Ishikawa (cell line): ENCODE results near the gene THSD7A.

ENCODE experiments used
- CEBPB ChIP-seq: IDR thresholded peaks from 2 replicates; pipeline ENCODE4 v1.6.1; 2012
- CREB1 ChIP-seq: IDR thresholded peaks from 2 replicates; pipeline ENCODE4 v1.6.1; 2012; ENCODE audit warnings: low read depth
- EGR1 ChIP-seq: IDR thresholded peaks from 2 replicates; pipeline ENCODE4 v1.6.1; 2012
- EP300 ChIP-seq: IDR thresholded peaks from 2 replicates; pipeline ENCODE4 v1.6.1; 2012; ENCODE audit warnings: borderline replicate concordance
- FOXM1 ChIP-seq: IDR thresholded peaks from 2 replicates; pipeline ENCODE4 v1.6.1; 2012; ENCODE audit warnings: low read depth, borderline replicate concordance
- NFIC ChIP-seq: IDR thresholded peaks from 2 replicates; pipeline ENCODE4 v1.6.1; 2012
- RAD21 ChIP-seq: IDR thresholded peaks from 2 replicates; pipeline ENCODE4 v1.6.1; 2012; ENCODE audit warnings: low read depth
- TAF1 ChIP-seq: IDR thresholded peaks from 2 replicates; pipeline ENCODE4 v1.6.1; 2012; ENCODE audit warnings: low read depth, mild to moderate bottlenecking
- TCF12 ChIP-seq: IDR thresholded peaks from 2 replicates; pipeline ENCODE4 v1.6.1; 2012; ENCODE audit warnings: low read depth
- TEAD4 ChIP-seq: IDR thresholded peaks from 2 replicates; pipeline ENCODE4 v1.6.1; 2012
- YY1 ChIP-seq: IDR thresholded peaks from 2 replicates; pipeline ENCODE4 v1.6.1; 2012; ENCODE audit warnings: low read depth
- ZBTB7A ChIP-seq: IDR thresholded peaks from 2 replicates; pipeline ENCODE4 v1.6.1; 2012; ENCODE audit warnings: low read depth
- TF ChIP-seq, protein P1 (sequence below): IDR thresholded peaks from 2 replicates; pipeline ENCODE4 v1.6.1; 2012
- TF ChIP-seq, protein P2 (sequence below): IDR thresholded peaks from 2 replicates; pipeline ENCODE4 v1.6.1; 2012
- TF ChIP-seq, protein P3 (sequence below): IDR thresholded peaks from 2 replicates; pipeline ENCODE4 v1.6.1; 2012; ENCODE audit warnings: low read depth, mild to moderate bottlenecking

Gene THSD7A

GRCh38 chr7:11539853-11540252 lies 292.1 kb downstream of the THSD7A start:
- TF ChIP-seq EP300 (no peak), FOXM1 (no peak), TCF12 (no peak), RAD21 (no peak), CREB1 (no peak), TAF1 (no peak)
- TF ChIP-seq, protein P1, sequence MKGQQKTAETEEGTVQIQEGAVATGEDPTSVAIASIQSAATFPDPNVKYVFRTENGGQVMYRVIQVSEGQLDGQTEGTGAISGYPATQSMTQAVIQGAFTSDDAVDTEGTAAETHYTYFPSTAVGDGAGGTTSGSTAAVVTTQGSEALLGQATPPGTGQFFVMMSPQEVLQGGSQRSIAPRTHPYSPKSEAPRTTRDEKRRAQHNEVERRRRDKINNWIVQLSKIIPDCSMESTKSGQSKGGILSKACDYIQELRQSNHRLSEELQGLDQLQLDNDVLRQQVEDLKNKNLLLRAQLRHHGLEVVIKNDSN, result no peak

- TF ChIP-seq, protein P2, sequence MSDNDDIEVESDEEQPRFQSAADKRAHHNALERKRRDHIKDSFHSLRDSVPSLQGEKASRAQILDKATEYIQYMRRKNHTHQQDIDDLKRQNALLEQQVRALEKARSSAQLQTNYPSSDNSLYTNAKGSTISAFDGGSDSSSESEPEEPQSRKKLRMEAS, result no peak
- TF ChIP-seq EP300 (no peak), ZBTB7A (no peak), TCF12 (no peak), YY1 (no peak), TEAD4 (no peak), TAF1 (no peak), CREB1 (no peak), CEBPB (no peak), NFIC (no peak), EGR1 (no peak), FOXM1 (no peak), RAD21 (no peak)
- TF ChIP-seq, protein P1, result no peak
- TF ChIP-seq, protein P3, sequence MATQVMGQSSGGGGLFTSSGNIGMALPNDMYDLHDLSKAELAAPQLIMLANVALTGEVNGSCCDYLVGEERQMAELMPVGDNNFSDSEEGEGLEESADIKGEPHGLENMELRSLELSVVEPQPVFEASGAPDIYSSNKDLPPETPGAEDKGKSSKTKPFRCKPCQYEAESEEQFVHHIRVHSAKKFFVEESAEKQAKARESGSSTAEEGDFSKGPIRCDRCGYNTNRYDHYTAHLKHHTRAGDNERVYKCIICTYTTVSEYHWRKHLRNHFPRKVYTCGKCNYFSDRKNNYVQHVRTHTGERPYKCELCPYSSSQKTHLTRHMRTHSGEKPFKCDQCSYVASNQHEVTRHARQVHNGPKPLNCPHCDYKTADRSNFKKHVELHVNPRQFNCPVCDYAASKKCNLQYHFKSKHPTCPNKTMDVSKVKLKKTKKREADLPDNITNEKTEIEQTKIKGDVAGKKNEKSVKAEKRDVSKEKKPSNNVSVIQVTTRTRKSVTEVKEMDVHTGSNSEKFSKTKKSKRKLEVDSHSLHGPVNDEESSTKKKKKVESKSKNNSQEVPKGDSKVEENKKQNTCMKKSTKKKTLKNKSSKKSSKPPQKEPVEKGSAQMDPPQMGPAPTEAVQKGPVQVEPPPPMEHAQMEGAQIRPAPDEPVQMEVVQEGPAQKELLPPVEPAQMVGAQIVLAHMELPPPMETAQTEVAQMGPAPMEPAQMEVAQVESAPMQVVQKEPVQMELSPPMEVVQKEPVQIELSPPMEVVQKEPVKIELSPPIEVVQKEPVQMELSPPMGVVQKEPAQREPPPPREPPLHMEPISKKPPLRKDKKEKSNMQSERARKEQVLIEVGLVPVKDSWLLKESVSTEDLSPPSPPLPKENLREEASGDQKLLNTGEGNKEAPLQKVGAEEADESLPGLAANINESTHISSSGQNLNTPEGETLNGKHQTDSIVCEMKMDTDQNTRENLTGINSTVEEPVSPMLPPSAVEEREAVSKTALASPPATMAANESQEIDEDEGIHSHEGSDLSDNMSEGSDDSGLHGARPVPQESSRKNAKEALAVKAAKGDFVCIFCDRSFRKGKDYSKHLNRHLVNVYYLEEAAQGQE, result no peak
Measured at GRCh38 chr7:11538751-11539299, 293.2 kb downstream of the THSD7A start.

GRCh38 chr7:11533229-11533820 lies 298.7 kb downstream of the THSD7A start:
- TF ChIP-seq NFIC, result no peak
- no peak for TF ChIP-seq FOXM1
- TF ChIP-seq, protein P1, result no peak
- no peak for TF ChIP-seq CEBPB
- no peak for TF ChIP-seq ZBTB7A
- no peak for TF ChIP-seq CREB1
- TF ChIP-seq, protein P3, result no peak
- TF ChIP-seq EGR1, result no peak
- TF ChIP-seq TAF1, result no peak
- TF ChIP-seq RAD21, result no peak
- TF ChIP-seq YY1, result no peak
- TF ChIP-seq TCF12, result no peak

DNA sequence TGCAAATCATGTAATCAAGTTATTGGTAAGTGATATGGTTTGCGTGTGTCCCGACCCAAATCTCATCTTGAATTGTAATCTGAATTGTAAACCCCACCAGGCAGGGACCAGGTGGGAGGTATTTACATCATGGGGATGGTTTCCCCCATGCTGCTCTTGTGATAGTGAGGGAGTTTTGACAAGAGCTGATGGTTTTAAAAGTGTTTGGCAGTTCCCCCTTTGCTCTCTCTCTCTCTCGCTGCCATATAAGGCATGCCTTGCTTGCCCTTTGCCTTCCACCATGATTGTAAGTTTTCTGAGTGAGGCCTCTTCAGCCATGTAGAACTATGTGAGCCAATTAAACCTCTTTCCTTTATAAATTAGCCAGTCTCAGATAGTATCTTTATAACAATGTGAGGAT lies 302.6 kb downstream of the THSD7A start:
- TF ChIP-seq, protein P1, result no peak
- TF ChIP-seq, protein P3, result no peak
- TF ChIP-seq EGR1 (no peak), TCF12 (no peak), CREB1 (no peak), CEBPB (no peak), TEAD4 (no peak), NFIC (no peak), TAF1 (no peak), RAD21 (no peak), ZBTB7A (no peak), EP300 (no peak), YY1 (no peak)
- TF ChIP-seq, protein P2, result no peak
